DMS 273 (cell line): Measurements from ENCODE around the gene NEURL1.
A peak's percentile ranks its signal among the peaks of the same experiment; 100 is the strongest.
"Not testable (repeated sequence)": the region's sequence is repeated elsewhere in the genome, so short reads cannot be mapped to it uniquely, and the experiment has no call there.

Experiments
- DNase-seq: peaks from one replicate; lab custom pipeline; 2025; ENCODE audit not compliant: unreplicated experiment; lab: John Stamatoyannopoulos, UW

NEURL1 gene

GRCh38 chr10:103619424-103620351 is 126.2 kb downstream of the NEURL1 start:
- DNase-seq = no peak

DNA sequence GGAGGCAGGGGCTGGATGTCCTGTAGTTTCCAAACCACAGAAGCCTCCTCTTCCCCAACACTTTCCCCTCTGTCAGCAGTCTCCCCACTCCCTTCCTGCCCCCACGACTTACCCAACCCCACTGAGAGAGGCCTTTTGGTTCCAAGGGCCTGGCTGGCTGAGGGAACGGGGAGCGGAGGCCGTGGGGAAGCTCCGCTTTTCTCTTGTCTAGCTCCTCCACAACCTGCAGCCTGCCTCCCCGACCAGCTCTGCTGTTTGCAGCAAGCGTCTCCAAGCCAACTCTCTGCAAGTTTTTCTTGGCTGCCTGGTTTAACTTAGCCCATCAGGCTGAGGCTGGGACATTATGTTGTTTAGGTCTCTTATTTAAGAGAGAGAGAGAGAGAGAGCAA is 126.8 kb downstream of the NEURL1 start:
- no peak for DNase-seq

DNA sequence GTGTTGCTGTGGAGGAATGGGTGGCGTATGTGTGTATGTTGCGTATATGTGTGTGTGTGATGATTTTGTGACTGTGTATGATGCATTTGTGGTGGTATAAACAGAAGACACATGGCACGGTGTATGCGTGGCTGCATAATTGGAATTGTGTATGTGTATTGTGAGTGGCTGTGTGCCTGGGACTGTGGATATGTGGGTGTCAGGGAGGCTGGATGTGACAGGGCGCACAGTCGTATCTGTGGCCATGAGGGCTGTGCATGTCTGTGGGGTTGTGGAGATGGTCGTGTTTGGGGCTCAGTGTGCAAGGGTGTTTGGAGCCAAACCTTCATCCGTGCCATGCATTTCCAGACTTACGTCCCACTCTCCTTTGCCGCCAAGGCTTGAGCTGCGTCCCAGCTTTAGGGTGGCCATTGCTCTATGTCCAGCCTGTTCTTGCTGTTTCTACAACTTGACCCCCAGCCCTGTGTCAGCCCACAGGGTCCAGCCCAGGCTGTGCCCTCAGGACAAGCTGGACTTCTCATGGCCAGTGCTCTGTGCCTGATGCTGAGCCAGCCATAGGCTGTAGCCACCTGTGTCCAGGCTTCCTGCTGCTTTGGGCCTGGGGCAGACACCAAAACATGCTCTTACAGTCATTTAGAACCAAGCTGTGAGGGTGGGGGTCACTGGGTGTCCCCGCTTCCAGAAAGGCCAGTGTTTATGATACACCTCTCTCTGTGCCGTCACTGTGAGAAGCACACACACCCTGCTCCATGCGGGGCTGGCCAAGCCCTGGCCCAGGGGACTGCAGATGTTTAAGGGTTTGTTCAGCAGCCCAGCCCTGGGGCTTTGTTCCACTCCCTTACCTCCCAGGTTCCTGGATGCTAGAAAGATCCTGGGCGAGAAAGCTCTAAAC is 127.6 kb downstream of the NEURL1 start:
- DNase-seq = peak; percentile 13

DNA sequence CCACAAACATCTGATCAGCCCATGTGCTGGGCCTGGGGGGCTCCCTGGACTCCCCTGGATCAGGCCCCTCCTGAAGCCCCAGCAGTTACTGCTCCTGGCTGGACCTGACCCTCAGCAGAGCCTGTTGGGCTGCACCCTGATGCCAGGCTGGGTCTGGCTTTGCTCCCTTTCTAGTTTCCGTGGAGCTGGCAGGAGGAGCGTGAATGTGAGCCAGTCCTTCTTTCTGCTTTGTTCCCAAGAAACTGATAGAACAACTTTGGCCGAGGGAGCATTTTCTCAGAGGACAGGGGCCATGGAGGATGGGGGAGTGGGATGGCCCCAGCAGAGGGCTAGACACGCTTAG is 128.2 kb downstream of the NEURL1 start:
- no peak for DNase-seq

- DNase-seq = no peak
These were observed 128.8 kb downstream of the NEURL1 start for GRCh38 chr10:103622286-103622685.

GRCh38 chr10:103622935-103623574 is 129.6 kb downstream of the NEURL1 start:
- peak; percentile 27 for DNase-seq

GRCh38 chr10:103626178-103626577 is 132.7 kb downstream of the NEURL1 start:
- DNase-seq = peak; percentile 22

- DNase-seq = peak; percentile 64
These were observed 133.8 kb downstream of the NEURL1 start for GRCh38 chr10:103627111-103627892.

GRCh38 chr10:103627893-103628292 is 134.4 kb downstream of the NEURL1 start:
- no peak for DNase-seq

DNA sequence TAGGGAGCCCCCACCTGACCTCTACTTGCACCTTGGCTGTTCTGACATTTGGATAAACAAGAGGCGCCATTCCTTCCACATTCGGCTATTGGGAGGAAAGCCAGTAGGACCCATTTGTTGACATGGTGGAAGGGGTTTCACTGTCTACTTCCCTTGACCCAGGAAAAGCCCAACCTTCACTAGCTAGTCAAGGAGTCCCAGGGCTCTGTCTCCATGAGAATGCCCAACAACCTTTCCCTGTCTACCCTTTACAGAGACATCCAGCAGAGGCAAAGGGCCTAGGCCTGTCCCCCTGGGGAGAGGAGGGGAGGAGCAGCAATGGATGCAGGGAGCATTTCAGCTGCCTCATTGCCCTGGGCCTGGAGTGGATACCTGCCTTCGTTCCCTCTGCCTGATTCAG is 136.1 kb downstream of the NEURL1 start:
- DNase-seq = no peak

DNA sequence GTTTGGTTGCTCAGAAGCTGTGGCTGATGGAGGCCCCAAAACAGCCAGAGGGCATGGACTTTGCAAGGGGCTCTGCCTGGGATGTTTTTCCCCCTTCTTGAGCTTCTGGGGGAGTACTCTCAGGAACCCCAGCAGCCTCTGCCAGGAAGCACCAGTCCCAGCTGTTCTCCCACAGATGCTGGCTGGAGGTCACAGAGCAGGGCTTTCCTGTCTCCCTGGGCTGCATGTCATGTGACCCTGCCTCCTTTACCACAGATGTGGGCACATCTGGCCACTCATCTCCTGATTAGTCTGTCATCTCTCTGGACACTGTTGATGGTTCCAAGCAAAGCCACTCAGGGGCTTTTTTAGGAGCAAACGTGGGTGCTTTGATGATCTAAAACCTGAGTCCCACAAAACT is 136.7 kb downstream of the NEURL1 start:
- no peak for DNase-seq

DNA sequence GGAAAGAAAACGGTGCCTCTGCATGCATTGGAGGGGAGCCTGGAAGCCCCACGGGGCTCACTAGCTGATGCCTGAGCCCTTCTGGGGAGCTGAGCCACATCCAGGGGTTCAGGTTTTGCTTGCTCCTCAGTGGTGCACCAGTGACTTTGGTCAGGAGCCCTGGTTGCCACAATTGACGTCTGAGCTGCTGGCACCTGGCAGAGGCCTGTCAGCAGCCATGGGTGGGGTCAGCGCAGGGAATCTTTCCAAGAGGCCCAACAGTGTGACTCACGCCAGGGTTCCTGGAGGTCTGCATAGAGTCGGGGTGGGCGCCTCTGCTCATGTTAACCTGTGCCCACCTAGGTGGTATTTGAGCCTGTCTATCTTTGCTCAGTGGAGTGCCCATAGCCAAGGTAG is 138.7 kb downstream of the NEURL1 start:
- no peak for DNase-seq

DNA sequence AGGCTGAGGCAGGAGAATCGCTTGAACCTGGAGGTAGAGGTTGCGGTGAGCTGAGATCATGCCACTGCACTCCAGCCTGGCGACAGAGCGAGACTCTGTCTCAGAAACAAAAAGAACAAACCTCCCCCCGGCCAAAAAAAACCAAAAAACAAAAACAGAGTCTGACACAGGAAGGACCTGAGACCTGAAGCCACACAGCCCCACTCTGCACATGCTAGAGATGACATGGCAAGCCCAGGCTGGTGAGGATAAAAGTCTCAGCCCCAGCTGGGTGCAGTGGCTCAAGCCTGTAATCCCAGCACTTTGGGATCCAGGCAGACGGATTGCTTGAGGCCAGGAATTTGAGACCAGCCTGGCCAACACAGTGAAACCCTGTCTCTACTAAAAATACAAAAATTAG is 139.4 kb downstream of the NEURL1 start:
- DNase-seq = not testable (repeated sequence)

DNA sequence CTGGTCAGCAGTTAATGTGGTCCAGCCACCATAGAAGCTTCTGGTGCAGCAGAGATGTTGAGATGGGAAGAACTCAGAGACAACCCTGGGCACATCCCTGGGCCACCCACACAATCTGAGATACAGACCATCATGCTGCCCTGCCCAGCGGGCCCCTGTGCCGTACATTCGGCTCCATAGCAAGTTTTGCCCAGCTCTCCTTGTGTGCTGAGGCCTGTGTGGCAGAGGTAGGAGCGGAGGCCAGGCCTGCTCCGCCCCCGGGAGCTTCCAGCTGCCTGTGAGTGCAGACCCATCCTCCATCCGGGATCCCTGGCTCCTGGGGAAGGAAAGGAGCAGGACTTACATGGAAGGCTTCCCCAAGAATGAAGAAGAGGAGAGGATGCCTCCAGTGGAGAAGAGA is 140.3 kb downstream of the NEURL1 start:
- no peak for DNase-seq

DNA sequence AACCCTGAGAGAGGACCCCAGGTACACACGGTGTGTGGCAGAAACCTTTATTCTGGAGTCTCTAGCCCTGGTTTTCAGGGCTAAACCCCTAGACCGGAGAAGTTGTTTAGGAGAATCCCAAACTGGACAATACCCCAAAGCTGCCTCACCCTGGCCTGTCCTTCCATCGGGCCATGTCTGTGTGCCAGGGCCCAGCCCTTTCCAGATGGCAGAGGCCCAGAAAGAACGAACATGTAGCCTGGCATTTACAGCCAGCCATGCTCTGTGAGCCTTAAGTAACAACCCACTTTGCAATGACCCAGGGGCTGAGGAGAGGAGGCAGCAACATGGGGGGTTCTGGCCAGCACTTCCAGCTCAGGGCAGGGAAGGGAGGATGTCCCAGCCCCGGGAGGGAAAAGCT is 142.1 kb downstream of the NEURL1 start:
- DNase-seq = no peak

- peak; percentile 31 for DNase-seq
These were observed 143.0 kb downstream of the NEURL1 start for GRCh38 chr10:103636492-103636891.

GRCh38 chr10:103637011-103637410 is 143.5 kb downstream of the NEURL1 start:
- no peak for DNase-seq

- no peak for DNase-seq
These were observed 144.5 kb downstream of the NEURL1 start for GRCh38 chr10:103637927-103638557.

DNA sequence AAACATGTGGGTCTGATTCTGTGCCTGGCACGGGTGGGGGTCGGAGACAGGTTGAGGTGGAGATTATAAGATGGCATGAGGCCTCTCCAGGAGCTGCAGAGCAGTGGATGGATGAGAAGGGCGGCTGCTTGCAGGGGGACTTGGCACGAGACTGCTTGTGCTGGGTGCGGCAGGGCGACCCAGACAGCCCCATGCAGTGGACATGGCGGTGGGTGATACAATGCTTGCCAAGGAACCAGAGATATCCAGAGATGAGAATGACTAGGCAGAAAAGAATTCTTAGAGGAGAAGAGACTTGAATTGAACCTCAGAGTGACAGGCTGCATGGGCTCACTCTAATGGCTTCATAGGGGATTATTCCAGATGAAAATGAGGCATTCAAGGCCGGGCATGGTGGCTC is 145.4 kb downstream of the NEURL1 start:
- DNase-seq = no peak

DNA sequence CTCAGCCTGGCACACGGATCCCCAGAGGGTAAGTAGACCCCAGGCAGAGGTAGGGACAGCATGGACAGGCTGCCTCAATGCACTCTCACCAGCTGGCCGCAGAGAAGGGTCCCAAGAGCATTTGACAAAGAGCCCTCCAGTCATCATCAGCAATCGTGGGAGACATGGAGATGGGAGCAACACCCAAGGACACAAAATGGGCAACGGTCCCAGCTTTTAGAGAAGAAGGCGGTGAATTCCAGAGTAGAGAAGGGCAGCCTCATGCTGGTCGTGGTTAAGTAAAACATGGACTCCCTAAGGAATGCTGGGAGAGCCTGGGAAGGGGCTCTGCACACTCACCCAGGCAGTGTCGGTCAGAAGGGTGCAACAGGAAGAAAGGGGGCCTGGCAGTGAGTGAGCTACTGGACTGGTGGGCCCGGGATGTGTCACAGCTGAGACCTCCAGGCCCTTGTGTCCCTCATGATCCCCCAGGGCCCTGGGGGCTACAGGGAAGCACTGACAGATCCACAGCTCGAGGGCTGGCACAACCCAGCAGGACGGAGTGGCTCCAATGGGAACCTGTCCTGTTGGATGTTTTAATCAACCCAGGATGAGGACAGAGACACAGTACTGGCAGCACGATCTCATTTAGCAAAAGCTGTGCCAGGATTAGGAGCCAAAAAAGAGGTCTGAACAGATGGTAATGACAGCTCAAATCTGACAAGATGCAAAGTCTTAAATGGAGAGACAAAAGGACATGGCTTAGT is 147.1 kb downstream of the NEURL1 start:
- peak; percentile 61 for DNase-seq
